GM19351 (cell line): ENCODE data around the gene CLDN8.

Experiments
- ATAC-seq: cut with Tn5 transposase; IDR thresholded peaks from one replicate; pipeline ENCODE4 v1.9.1; 2021; ENCODE audit warnings: mild to moderate bottlenecking, moderate library complexity; ENCODE audit not compliant: unreplicated experiment

The CLDN8 gene

DNA sequence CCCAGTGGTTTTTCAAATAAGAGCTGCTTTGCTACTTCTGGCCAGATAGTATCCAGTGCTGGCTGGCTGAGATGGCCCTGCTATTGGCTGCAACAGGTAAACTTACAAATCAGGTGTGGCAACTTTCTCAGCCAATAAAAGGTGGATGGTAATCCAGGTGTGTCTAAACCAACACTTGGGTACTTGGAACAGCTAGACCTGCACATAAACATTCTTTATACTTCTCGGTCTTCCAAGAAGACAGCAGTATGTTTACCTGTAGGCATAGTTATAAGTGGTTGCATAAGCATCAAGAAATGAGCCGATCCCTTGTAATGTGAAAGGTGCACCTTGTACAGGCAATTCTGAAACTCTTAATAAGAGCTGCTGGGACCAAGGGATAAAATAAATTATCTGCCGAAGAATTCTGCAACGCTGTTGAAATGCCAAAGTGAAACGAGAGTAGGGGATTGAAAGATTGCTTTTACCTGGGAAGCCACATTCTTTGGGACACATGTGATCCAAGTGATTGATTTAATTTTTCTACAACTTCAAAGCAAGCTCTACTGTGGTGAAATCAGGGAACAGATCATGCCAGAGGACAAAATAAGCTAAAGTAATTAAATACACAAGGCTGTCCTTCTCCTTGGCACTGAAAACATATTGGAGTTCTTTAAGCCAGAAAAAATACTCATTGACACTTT is at the start of gene CLDN8:
CLDN8 (minus strand) TSS at position 57 of the 683 bp plus-strand sequence. CDS start 172 bp downstream, outside the sequence.
- ATAC-seq: no peak

DNA sequence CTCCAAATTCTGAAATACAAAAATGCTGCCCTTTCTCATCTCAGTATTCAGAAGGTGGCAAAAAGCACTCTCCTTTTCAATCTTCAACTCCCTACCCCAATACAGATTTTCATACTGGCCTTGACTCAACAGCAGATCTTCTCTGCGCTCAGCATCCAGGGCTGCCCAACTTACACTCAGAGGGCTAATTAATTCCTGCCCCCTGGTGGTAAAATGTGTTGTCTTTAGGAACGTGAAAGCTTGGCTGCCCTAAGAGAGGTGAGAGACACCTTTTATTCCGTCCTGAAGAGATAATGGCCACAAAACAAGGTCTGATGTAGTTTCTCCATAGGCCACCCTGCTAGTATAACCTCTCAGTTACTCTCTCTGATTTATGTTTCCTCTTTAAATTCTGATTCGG is 41.9 kb upstream of the CLDN8 start:
- no peak for ATAC-seq

DNA sequence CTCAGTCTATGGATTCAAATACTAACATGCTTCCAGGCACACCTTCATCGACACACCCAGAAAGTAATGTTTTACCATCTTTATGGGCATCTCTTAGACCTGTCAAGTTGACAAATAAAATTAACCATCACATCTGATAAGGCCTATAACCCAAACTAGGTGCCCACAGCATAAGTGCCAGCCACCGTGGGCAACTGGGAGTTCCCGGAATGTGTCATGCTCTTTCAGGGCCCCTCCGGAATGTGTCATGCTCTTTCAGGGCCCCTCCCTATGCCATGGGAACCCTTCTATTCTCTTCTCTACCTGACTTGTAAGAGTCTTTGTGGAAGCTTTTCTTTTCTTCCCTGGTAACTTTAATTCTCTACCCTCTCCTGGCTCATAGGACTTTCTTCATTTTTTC is 40.2 kb upstream of the CLDN8 start:
- ATAC-seq: no peak

DNA sequence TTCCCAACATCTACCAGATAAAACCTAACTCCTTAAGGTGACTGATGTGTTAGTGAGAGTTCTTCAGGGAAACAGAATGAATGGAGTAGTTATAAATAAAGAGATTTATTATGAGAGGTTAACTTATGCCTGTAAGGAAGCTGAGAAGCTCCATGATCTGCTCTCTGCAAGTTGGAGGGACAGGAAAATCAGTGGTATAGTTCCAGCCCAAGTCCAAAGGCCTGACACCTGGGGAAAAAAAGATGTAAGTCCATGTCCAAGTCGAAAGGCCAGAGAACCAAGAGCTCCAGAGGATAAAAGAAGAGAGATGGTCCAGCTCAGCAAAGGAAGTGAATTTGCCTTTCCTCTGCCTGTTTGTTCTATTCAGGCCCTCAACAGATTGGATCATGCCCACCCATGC is 39.8 kb upstream of the CLDN8 start:
- ATAC-seq: no peak

DNA sequence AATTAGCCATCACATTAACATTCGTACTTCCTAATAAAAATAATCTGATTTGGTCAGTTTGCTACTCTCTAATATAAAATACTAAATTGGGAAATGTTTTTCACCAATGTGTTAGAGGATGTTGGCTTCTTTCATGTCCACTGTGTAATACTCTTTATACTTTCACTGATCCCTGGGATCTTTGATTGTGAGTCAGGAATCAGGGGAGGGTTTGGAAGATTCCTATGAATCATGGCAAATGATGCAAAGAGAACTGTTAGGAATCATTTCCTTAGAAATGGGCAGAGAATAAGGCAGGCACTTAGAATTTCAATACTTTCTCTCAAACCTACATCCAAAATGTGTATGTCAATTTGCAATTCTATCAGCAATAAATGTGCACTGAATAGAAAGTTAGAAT is 35.9 kb upstream of the CLDN8 start:
- ATAC-seq: no peak

DNA sequence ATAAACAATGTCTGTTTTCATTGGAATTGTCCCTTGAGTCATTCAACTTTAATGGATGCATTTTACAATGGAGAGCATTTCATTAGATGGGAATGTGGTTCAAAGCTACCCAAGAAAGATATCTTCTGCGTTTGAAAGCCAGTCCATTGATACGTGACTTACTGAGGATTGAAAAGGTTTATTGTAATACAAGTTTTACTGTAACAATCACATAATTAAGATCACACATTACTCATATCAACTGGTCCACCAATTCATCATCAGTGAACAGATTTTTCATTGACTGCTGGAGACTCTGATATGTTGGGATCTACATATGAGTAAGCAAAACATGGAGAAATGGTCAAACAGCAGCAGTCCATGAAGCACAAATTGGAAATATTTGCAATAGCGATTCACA is 34.0 kb upstream of the CLDN8 start:
- ATAC-seq: no peak

DNA sequence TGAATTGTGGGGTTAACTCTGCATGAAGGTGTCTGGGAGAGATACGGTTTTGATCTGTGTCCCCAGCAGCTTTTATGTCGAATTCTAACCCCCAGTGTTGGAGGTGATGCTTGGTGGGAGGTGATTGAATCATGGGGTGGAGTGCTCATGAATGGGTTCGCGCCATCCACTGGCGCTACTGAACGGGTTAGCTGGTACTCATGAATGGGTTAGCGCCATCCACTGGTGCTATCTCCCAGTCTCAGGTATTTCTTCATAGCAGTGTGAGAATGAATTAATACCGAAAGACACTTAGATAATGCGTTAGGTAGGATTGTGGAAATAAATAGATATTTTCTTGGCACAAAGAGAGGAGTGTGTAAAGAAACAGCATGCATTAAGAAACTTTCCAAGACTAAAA is 32.9 kb upstream of the CLDN8 start:
- no peak for ATAC-seq

DNA sequence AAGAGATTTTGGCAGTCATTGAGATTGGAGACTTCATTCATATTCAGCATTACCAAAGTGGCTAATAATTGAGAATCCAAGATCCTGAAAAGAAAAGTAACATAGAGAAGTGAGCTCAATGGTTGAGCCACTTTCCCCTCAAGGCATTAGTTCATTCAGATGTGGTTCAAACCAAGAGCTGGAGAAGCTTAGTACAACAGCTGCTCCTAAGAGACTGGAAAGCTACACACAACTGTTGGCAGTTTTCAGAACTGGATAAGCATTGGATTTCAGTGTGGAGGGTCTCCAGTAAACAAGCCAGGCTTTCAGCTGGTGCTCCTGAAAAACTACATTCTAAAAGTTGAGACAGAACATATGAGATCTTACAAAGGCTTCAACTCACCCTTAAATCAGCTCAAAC is 29.2 kb upstream of the CLDN8 start:
- ATAC-seq: no peak

DNA sequence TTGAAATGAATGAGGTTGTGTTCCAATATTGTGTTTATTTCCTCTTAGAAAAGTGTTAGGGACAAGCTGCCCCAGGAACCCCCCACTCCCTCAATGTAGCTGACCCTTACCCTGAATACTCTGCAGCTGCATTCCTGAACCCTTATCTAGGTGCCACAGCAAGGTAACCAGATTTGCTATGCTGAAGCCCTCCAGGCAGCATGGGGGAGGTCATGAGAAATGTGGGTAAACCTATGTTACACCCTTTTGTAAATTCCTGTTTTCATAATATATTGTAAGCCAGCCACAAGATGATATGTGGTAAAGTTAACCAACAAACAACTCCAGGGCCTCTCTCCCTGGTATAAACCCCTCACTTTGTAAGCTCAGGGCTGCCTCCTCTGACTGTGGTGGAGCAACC is 27.8 kb upstream of the CLDN8 start:
- no peak for ATAC-seq

DNA sequence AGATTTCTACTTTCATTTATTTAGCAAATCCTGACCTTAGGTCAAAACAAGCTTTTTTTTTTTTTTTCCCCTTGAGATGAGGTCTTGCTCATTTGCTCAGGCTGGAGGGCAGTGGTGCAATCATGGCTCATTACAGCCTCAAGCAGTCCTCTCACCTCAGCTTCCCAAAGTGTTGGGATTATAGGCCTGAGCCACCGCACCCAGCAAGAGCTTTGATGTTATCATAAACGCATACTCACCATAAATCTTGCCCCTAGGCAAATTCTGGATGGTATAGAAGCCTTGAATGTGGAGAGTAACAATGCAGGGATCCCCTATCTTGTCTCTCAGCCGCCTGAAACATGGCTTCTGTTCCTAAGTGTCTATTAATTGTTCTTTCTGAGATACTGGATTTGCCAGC is 24.8 kb upstream of the CLDN8 start:
- no peak for ATAC-seq

DNA sequence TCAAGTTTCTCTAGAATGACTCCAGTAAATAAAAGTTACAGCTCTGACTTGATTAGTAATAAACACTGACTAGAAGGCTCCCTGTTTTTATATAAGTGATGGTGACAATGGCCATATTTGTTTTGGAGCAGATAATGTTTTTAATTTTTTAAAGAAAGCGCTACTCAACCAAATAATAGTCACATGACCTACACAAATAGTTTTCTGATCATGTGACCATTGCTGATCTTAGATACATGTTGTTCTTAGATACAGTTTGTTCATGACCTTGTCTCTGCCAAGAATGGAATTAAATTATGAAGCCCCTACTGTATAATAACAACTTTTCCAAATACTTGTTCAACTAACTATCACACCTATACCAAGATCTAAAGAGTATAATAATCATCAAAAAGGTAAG is 22.3 kb upstream of the CLDN8 start:
- ATAC-seq: no peak

DNA sequence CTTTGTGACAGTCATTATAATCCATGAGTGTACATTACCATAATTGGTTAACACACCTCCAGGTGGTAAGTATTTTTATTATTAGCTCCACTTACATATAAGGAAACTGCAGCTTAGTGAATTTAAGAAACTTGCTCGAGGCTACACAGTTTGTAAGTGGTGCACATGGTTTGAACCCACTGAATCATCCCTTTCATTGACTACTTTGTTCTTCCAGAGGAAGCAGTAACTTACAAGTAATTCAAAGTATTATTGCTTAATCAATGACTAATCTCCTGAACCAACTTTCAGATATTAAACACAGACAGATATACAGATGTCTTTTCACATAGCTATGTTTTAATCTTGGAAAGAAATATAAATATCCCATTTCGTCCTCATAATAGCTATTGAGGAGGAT is 18.7 kb upstream of the CLDN8 start:
- no peak for ATAC-seq

DNA sequence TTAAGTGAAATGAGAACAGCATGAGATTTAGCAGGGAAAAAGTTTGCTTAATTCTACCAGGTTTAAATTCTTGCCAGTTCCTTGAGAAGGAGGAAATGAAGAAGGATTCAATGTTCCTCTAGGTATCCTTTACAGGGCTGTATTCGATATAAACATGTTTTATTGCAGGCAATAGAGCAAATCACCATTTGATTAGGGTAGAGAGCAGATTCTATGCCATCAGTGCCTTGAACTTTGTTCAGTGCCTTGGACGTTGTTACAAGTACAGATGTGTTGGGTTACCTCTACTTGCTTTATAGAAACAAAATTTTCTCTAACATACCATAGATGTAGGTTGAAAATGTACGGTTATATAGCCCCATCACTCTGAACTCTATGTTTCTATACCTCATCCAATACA is 18.2 kb upstream of the CLDN8 start:
- no peak for ATAC-seq

DNA sequence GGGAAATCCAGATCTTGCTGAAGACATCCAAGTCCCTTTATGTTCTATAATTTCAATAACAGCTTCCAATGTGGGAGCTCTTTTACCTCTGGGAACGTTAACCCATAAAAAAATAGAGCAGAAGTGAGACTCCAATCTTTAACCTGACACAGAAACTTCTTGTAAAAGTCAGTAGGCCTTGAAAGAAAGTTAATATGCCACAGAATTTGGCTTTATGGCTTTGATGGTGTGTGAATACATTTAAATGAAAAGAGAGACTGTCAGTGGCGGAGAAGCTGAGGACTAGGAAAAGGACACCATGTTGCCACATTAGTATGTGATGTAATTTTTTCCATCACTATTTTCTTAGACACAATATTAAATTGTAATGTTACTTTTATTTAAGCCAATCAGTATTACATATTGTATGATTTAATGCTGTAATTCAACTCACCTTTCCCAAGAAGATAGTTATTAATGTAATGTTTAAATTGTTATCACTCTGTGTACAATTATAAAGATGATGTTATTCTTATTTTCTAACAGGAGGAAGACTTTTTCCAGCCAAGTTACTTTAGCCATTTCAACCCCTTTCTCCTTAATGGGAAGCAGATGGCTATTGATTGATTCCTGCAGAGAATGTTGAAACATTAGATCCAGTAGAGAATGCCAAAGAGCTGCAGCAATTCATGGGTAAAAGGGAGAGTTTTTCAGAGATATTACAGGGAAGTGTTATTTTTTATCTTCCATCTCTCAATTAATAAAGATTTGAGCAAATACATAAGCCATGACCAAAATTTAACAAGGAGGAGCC is 17.5 kb upstream of the CLDN8 start:
- ATAC-seq: no peak

DNA sequence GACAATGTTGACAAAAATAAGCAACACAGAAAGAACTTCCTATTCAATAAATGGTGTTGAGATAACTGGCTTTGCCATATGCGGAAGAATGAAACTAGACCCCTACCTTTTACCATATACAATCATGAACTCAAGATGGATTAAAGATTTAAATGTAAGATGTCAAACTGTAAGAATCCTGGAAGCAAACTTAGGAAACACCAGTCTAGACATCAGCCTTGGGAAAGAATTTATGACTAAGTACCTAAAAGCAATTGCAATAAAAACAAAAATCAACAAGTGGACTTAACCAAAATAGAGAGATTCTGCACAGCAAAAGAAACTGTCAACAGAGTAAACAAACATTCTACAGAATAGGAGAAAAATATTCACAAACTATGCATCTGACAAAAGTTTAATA is 16.1 kb upstream of the CLDN8 start:
- no peak for ATAC-seq

DNA sequence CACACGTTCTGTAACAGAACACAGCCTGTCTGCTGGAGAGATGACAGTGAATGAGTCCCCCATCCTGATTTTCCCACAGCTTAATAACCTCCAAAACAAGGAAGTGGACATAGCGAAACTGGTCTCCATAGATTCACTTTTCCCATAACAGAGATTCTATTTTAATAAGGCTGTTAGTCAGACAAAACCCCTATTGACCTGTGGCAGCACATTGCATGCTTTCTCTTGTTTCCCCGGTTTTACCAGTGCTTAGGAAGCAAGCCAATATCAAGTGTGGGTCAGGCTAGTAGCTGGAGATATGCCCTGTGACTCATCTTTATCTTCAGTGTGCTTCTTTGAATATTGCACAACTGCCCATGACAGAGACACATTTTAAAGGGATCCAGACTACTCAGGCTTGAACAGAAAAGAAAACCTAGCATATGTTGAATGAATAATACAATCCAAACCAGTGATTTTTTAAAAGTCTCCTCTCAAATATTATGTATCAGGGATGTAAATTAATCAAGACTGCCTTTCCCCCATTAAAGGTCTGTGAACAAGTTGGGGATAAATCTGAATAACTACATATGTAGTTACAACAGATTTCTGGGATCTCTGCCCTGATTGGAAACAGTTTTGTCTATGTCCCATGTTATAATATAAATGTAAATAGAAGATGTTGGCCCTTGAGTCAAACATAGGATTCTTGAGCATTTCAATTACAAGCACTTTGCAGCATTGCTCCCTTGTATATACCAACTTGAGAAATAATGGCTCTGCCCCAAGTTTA is 11.9 kb upstream of the CLDN8 start:
- ATAC-seq: no peak

DNA sequence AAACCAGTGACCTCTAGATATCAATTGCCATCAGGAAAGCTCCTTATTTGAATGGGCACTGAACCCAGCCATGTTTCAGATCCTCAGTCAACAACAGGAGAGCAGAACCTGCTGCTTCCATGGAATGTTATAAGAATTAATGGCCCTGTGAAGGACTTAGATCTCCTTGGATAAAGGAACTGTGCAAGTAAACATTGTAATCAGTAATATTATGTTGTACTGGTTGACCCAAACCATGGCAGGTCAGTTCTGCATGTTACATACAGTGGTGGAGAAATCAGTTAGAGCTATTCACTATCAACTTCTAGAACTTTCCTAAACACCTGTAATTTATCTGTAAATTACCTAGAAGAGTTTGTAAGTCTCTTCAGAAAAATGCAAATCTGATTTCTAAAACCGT is 11.2 kb upstream of the CLDN8 start:
- ATAC-seq: no peak

DNA sequence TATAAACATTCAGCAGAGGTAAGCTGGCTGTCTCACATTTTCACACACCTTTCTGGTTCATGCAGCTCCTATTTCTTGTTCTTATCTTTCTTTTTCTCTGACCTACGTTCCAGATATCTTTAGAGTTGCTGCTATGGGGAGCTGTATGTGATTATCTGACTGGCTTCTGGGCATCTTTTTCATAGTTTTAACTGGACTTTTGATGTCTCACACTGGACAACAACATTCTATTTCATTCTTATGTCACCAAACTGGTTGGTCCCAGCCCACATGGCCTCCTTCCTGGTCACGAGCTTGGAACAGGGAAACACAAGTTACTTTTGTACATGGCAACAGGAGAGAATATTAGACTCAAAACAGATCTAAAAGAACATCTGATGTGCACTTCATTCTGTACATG is 7.7 kb upstream of the CLDN8 start:
- no peak for ATAC-seq

DNA sequence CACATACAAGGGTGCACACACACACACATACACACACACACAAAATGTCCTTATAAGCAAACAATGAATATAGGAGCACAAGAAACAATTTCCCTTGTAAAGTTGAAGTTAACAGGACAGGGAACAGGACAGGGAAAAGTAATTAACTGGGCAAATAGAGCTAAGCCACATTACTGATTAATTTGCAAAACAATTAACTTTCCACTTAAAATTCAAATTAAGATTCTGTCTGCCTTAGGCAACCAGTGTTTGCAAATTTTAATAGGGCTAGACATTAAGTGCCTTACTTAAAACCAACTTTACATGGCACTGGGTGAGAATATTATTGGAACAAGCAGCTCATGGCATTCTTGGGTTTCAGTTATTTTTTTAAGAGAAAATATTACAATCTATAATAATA is 6.8 kb upstream of the CLDN8 start:
- ATAC-seq: no peak

DNA sequence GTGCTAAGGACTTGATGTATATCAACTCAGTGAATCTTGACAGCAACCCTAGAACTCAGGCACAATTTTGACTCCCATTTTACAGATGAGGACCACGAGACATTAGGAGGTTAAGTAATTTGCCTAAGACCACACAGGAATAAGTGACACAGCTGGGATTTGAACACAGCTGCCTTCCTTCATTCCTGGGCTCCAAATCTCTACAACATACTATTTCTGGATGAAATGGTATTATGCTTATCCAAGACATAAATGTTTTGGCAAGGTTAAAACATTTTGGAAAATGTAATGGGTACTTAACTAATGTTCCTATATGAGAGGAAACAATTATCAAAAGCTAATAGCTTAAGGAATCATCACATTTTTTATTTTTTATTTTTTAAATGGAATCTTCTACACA is 4.8 kb downstream of the CLDN8 start:
- no peak for ATAC-seq

DNA sequence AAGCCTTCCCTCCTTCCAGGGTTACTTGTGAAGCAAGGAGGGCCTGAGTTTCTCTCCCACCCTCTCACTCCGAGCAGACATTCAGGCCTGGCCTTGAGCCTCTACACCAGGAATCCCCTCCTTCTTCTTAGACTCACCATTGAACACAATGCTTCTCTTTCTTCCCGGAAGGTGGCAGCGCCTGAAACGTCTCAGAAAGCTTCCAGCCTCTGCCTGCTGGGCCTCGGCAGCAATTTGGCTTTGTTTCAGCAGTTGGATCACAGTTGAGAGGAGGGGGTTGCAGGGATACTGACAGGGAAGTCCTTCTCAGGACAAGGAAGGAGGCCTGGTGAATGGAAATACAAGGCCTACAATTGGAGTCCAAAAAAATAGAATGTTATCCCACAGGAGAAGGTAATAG is 6.3 kb downstream of the CLDN8 start:
- no peak for ATAC-seq

DNA sequence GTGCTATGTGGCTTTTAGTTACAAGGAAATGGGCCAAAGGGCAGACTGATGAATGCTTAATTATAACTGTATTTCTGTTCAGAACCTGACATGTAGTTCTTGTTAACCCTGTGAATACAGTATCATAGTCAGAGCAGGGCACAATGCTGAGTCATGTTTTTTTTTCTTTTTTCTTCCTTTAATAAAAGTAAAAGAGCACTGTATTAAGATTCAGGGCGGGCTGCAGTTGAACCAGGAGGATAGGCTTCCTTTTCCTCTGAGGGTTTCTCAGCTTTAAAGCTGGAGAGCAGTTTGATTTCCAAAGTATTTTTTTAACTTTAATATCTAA is 8.7 kb downstream of the CLDN8 start:
- no peak for ATAC-seq
